Measurements from ENCODE around the gene CDH3.

DNA sequence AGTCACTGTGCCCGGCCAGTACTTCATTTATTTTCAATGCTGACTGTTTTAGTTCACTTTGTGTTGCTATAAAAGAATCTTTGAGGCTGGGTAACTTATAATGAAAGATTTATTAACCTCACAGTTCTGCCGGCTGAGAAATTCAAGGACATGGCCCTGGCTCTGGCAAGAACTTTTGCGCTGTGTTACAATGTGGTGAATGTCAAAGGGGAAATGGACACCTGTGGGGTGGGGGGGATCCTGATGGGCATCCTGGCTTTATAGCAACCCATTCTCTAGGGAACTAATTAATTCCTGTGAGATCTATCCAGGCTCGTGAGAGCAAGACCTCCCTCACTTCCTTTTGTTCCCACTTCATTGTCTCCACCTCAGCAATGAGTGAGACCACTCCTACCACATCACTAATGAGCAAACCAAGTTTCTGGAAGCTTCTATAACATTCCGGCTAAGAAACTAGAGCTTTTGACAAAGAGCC, 17.1 kb upstream of the CDH3 start:
- TF ChIP-seq KDM1A (IDR thresholded peaks at IDR 0.05; ENCODE audit: borderline replicate concordance, low read length): no peak
- TF ChIP-seq, protein P1, sequence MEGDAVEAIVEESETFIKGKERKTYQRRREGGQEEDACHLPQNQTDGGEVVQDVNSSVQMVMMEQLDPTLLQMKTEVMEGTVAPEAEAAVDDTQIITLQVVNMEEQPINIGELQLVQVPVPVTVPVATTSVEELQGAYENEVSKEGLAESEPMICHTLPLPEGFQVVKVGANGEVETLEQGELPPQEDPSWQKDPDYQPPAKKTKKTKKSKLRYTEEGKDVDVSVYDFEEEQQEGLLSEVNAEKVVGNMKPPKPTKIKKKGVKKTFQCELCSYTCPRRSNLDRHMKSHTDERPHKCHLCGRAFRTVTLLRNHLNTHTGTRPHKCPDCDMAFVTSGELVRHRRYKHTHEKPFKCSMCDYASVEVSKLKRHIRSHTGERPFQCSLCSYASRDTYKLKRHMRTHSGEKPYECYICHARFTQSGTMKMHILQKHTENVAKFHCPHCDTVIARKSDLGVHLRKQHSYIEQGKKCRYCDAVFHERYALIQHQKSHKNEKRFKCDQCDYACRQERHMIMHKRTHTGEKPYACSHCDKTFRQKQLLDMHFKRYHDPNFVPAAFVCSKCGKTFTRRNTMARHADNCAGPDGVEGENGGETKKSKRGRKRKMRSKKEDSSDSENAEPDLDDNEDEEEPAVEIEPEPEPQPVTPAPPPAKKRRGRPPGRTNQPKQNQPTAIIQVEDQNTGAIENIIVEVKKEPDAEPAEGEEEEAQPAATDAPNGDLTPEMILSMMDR (IDR thresholded peaks at IDR 0.05; ENCODE audit: control extremely low read depth in 1 of 3, insufficient read depth in 1 of 3, low read depth in 1 of 3, low read length in 3 of 3): no peak
- no peak for TF ChIP-seq SIRT6 (IDR thresholded peaks at IDR 0.05; ENCODE audit: low read length)
- TF ChIP-seq CEBPB (IDR thresholded peaks at IDR 0.05; ENCODE audit: low read depth, low read length): no peak
- no peak for TF ChIP-seq TCF12 (IDR thresholded peaks at IDR 0.05; ENCODE audit: low read depth, low read length)
- no peak for TF ChIP-seq TBP (IDR thresholded peaks at IDR 0.05; ENCODE audit: low read depth, low read length)
- TF ChIP-seq SP1 (IDR thresholded peaks at IDR 0.05; ENCODE audit: low read depth, low read length): no peak
- no peak for TF ChIP-seq POLR2A (IDR thresholded peaks at IDR 0.05; ENCODE audit: control extremely low read depth in 1 of 2, low read depth in 2 of 2, low read length in 2 of 2)
- TF ChIP-seq TAF1 (IDR thresholded peaks at IDR 0.05; ENCODE audit: low read depth, low read length): no peak
- no peak for TF ChIP-seq ZNF274 (IDR thresholded peaks at IDR 0.05; ENCODE audit: borderline replicate concordance, extremely low read depth, low read length)
- TF ChIP-seq BRCA1 (IDR thresholded peaks at IDR 0.05; ENCODE audit: low read depth, low read length): no peak
